Liver (tissue), 9 donors: ENCODE results near the gene MAP1S. TPM values are rescaled to one million over a fixed set of nuclear protein-coding genes. Genes with fewer than 3 reads are reported as not detected.

Experiments used
- DNase-seq: peaks from one replicate; pipeline ENCODE4 v3.0.0-alpha.2; 2017; ENCODE audit warnings: low spot score
- H3K27ac ChIP-seq, 2 donors: one replicate each; pipeline ENCODE4 v1.7.0; 2013; ENCODE audit warnings: inconsistent platforms in 2 of 2, low read length in 2 of 2, control low read depth in 1 of 2, low read depth in 1 of 2, mild to moderate bottlenecking in 1 of 2
- H3K27me3 ChIP-seq, 4 donors: one replicate each; pipeline versions ENCODE4 v1.6.1 to v1.7.0; 2013; ENCODE audit warnings: low read length in 3 of 4, inconsistent platforms in 1 of 4, mild to moderate bottlenecking in 1 of 4, moderate library complexity in 1 of 4; ENCODE audit not compliant: control insufficient read depth in 4 of 4, insufficient read depth in 4 of 4
- H3K36me3 ChIP-seq, 4 donors: one replicate each; pipeline versions ENCODE4 v1.6.1 to v1.7.0; 2013; ENCODE audit warnings: low read length in 3 of 4, mild to moderate bottlenecking in 3 of 4, low read depth in 1 of 4, moderate library complexity in 1 of 4; ENCODE audit not compliant: control insufficient read depth in 4 of 4, insufficient read depth in 3 of 4
- H3K4me1 ChIP-seq, 4 donors: one replicate each; pipeline versions ENCODE4 v1.6.1 to v1.7.0; 2013; ENCODE audit warnings: low read length in 3 of 4, mild to moderate bottlenecking in 3 of 4, moderate library complexity in 1 of 4; ENCODE audit not compliant: control insufficient read depth in 4 of 4, insufficient read depth in 4 of 4
- H3K4me3 ChIP-seq, 3 donors: one replicate each; pipeline versions ENCODE4 v1.6.1 to v1.7.0; 2013; ENCODE audit warnings: low read length in 3 of 3, control low read depth in 1 of 3, low read depth in 1 of 3, mild to moderate bottlenecking in 1 of 3
- H3K9ac ChIP-seq, 2 donors: one replicate each; pipeline ENCODE4 v1.7.0; 2013; ENCODE audit warnings: low read length in 2 of 2, mild to moderate bottlenecking in 2 of 2, moderate library complexity in 2 of 2, control low read depth in 1 of 2, low read depth in 1 of 2
- H3K9me3 ChIP-seq, 4 donors: one replicate each; pipeline versions ENCODE4 v1.6.1 to v1.7.0; 2013; ENCODE audit warnings: low read length in 3 of 4; ENCODE audit not compliant: control insufficient read depth in 4 of 4
- EGR1 ChIP-seq, 2 donors: IDR thresholded peaks; 2 replicates each; pipeline ENCODE4 v1.6.1; 2016 to 2018; ENCODE audit warnings: antibody characterized with exemption in 2 of 2, low read depth in 2 of 2
- FOXA1 ChIP-seq: IDR thresholded peaks from 2 replicates; pipeline ENCODE4 v1.6.1; 2016; ENCODE audit warnings: antibody characterized with exemption
- FOXA2 ChIP-seq: IDR thresholded peaks from 2 replicates; pipeline ENCODE4 v1.6.1; 2016; ENCODE audit warnings: antibody characterized with exemption
- GABPA ChIP-seq, 2 donors: IDR thresholded peaks in 1 of 2; conservative IDR thresholded peaks in 1 of 2; 2 replicates each; pipeline ENCODE4 v1.6.1; 2016; ENCODE audit warnings: antibody characterized with exemption in 2 of 2, mild to moderate bottlenecking in 1 of 2, moderate library complexity in 1 of 2
- HNF4A ChIP-seq, 2 donors: conservative IDR thresholded peaks; 2 replicates each; pipeline ENCODE4 v1.6.1; 2016; ENCODE audit warnings: antibody characterized with exemption in 2 of 2, mild to moderate bottlenecking in 2 of 2
- HNF4G ChIP-seq: IDR thresholded peaks from 2 replicates; pipeline ENCODE4 v1.6.1; 2016; ENCODE audit warnings: antibody characterized with exemption
- JUND ChIP-seq, 2 donors: IDR thresholded peaks; 2 replicates each; pipeline ENCODE4 v1.6.1; 2016; ENCODE audit warnings: antibody characterized with exemption in 2 of 2
- NR2F2 ChIP-seq: IDR thresholded peaks from 2 replicates; pipeline ENCODE4 v1.6.1; 2016; ENCODE audit warnings: antibody characterized with exemption
- RAD21 ChIP-seq, 2 donors: IDR thresholded peaks; 2 replicates each; pipeline ENCODE4 v1.6.1; 2016; ENCODE audit warnings: antibody characterized with exemption in 2 of 2, mild to moderate bottlenecking in 2 of 2
- RXRA ChIP-seq, 2 donors: IDR thresholded peaks; 2 replicates each; pipeline ENCODE4 v1.6.1; 2017 to 2018; ENCODE audit warnings: antibody characterized with exemption in 2 of 2, mild to moderate bottlenecking in 1 of 2
- SP1 ChIP-seq: IDR thresholded peaks from 2 replicates; pipeline ENCODE4 v1.6.1; 2018; ENCODE audit warnings: antibody characterized with exemption, mild to moderate bottlenecking
- TAF1 ChIP-seq: conservative IDR thresholded peaks from 2 replicates; pipeline ENCODE4 v1.6.1; 2016; ENCODE audit warnings: antibody characterized with exemption, mild to moderate bottlenecking
- YY1 ChIP-seq: IDR thresholded peaks from 2 replicates; pipeline ENCODE4 v1.6.1; 2016; ENCODE audit warnings: antibody characterized with exemption, mild to moderate bottlenecking
- WGBS: extraction: QIAGEN DNeasy Blood & Tissue Kit; methylation state at CpG from one replicate; pipeline ENCODE4 v1.1.7; 2013; 5-methylcytosine and 5-hydroxymethylcytosine counted together
- polyA plus RNA-seq, 2 donors: library from polyadenylated mRNA; stranded (reverse) in 1 of 2; unstranded in 1 of 2; fragments of 200-250 nt in 1 of 2; fragments of >200 nt in 1 of 2; fragmentation: Nextera tagmentation in 1 of 2; extraction: Ambion mirVana in 1 of 2; gene quantifications; one replicate each; pipeline versions ENCODE4 v1.2.1 to v1.2.3, GENCODE V29; 2013 to 2015
- total RNA-seq, 2 donors: library from RNA; depleted of rRNA; stranded (reverse); fragments of >200 nt; gene quantifications; one replicate each; pipeline ENCODE4 v1.2.3, GENCODE V29; 2014
- TF ChIP-seq, protein P1 (sequence below): IDR thresholded peaks from 2 replicates; pipeline ENCODE4 v1.6.1; 2016; ENCODE audit warnings: antibody characterized with exemption
- TF ChIP-seq, protein P2 (sequence below): IDR thresholded peaks from 2 replicates; pipeline ENCODE4 v1.6.1; 2016; ENCODE audit warnings: antibody characterized with exemption
- TF ChIP-seq, protein P3 (sequence below): fragments of 150-350 bp; IDR thresholded peaks from 2 replicates; pipeline ENCODE4 v1.5.1; 2017; ENCODE audit warnings: improper control_type of control experiment, low read depth, low read length; ENCODE audit not compliant: missing input control
- TF ChIP-seq, protein P4 (sequence below): IDR thresholded peaks from 2 replicates; pipeline ENCODE4 v1.6.1; 2016; ENCODE audit warnings: antibody characterized with exemption, mild to moderate bottlenecking
- TF ChIP-seq, protein P5 (sequence below): IDR thresholded peaks from 2 replicates; pipeline ENCODE4 v1.6.1; 2016; ENCODE audit warnings: antibody characterized with exemption
- donor health status: healthy.
- donor health status: healthy.
- donor health status: healthy.
- donor health status: healthy.
- donor health status: healthy.

MAP1S gene
- total and polyA plus RNA-seq, 4 donors, result 8.2 to 20.3 (median 10.6) TPM

DNA sequence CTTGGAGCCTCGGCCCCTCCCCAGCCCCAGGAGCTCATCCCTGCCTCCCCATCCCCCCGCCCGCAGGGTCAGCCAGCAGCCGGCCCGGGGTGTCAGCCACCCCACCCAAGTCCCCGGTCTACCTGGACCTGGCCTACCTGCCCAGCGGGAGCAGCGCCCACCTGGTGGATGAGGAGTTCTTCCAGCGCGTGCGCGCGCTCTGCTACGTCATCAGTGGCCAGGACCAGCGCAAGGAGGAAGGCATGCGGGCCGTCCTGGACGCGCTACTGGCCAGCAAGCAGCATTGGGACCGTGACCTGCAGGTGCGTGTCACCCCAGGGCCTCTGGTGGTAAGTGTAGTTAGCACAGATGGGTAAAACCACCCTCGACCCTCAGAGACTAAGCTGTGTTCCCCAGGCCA is 13.8 kb downstream of the MAP1S start:
- no peaks in the 10 kb centered on the region for H3K27me3 ChIP-seq
- no peak overlapping the region for H3K9ac ChIP-seq
- WGBS, result 96% methylated on average over 22 of the region's 22 CpGs
- no peak overlapping the region for H3K4me3 ChIP-seq
- H3K27ac ChIP-seq, result no peak overlapping the region
- H3K9me3 ChIP-seq, result no peaks in the 10 kb centered on the region
- no peaks in the 10 kb centered on the region for H3K4me1 ChIP-seq
- no peak for TF ChIP-seq EGR1 (IDR thresholded peaks at IDR 0.05; ENCODE audit: low read depth in 2 of 2)
- no peak for TF ChIP-seq HNF4A (conservative IDR thresholded peaks at IDR 0.05)
- no peak for TF ChIP-seq HNF4G
- no peak for TF ChIP-seq FOXA2
- TF ChIP-seq, protein P1, sequence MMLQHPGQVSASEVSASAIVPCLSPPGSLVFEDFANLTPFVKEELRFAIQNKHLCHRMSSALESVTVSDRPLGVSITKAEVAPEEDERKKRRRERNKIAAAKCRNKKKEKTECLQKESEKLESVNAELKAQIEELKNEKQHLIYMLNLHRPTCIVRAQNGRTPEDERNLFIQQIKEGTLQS, result no peak
- no peak for TF ChIP-seq JUND (IDR thresholded peaks at IDR 0.05)
- TF ChIP-seq RAD21 (IDR thresholded peaks at IDR 0.05), result no peak
- no peak for TF ChIP-seq FOXA1
- no peak for TF ChIP-seq SP1
- no peak for TF ChIP-seq NR2F2
- TF ChIP-seq, protein P2, sequence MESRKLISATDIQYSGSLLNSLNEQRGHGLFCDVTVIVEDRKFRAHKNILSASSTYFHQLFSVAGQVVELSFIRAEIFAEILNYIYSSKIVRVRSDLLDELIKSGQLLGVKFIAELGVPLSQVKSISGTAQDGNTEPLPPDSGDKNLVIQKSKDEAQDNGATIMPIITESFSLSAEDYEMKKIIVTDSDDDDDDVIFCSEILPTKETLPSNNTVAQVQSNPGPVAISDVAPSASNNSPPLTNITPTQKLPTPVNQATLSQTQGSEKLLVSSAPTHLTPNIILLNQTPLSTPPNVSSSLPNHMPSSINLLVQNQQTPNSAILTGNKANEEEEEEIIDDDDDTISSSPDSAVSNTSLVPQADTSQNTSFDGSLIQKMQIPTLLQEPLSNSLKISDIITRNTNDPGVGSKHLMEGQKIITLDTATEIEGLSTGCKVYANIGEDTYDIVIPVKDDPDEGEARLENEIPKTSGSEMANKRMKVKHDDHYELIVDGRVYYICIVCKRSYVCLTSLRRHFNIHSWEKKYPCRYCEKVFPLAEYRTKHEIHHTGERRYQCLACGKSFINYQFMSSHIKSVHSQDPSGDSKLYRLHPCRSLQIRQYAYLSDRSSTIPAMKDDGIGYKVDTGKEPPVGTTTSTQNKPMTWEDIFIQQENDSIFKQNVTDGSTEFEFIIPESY, result no peak
- TF ChIP-seq, protein P3, sequence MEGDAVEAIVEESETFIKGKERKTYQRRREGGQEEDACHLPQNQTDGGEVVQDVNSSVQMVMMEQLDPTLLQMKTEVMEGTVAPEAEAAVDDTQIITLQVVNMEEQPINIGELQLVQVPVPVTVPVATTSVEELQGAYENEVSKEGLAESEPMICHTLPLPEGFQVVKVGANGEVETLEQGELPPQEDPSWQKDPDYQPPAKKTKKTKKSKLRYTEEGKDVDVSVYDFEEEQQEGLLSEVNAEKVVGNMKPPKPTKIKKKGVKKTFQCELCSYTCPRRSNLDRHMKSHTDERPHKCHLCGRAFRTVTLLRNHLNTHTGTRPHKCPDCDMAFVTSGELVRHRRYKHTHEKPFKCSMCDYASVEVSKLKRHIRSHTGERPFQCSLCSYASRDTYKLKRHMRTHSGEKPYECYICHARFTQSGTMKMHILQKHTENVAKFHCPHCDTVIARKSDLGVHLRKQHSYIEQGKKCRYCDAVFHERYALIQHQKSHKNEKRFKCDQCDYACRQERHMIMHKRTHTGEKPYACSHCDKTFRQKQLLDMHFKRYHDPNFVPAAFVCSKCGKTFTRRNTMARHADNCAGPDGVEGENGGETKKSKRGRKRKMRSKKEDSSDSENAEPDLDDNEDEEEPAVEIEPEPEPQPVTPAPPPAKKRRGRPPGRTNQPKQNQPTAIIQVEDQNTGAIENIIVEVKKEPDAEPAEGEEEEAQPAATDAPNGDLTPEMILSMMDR, result no peak
- TF ChIP-seq GABPA (IDR thresholded peaks at IDR 0.05 in 1 of 2, conservative IDR thresholded peaks at IDR 0.05 in 1 of 2), result no peak
- TF ChIP-seq TAF1, result no peak
- no peak for TF ChIP-seq YY1
- TF ChIP-seq, protein P4, sequence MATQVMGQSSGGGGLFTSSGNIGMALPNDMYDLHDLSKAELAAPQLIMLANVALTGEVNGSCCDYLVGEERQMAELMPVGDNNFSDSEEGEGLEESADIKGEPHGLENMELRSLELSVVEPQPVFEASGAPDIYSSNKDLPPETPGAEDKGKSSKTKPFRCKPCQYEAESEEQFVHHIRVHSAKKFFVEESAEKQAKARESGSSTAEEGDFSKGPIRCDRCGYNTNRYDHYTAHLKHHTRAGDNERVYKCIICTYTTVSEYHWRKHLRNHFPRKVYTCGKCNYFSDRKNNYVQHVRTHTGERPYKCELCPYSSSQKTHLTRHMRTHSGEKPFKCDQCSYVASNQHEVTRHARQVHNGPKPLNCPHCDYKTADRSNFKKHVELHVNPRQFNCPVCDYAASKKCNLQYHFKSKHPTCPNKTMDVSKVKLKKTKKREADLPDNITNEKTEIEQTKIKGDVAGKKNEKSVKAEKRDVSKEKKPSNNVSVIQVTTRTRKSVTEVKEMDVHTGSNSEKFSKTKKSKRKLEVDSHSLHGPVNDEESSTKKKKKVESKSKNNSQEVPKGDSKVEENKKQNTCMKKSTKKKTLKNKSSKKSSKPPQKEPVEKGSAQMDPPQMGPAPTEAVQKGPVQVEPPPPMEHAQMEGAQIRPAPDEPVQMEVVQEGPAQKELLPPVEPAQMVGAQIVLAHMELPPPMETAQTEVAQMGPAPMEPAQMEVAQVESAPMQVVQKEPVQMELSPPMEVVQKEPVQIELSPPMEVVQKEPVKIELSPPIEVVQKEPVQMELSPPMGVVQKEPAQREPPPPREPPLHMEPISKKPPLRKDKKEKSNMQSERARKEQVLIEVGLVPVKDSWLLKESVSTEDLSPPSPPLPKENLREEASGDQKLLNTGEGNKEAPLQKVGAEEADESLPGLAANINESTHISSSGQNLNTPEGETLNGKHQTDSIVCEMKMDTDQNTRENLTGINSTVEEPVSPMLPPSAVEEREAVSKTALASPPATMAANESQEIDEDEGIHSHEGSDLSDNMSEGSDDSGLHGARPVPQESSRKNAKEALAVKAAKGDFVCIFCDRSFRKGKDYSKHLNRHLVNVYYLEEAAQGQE, result no peak
- TF ChIP-seq, protein P5, sequence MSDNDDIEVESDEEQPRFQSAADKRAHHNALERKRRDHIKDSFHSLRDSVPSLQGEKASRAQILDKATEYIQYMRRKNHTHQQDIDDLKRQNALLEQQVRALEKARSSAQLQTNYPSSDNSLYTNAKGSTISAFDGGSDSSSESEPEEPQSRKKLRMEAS, result no peak
- peaks cover 16 to 35% (median 24%) of the 10 kb centered on the region in 4 donors for H3K36me3 ChIP-seq
- DNase-seq, result no peak

DNA sequence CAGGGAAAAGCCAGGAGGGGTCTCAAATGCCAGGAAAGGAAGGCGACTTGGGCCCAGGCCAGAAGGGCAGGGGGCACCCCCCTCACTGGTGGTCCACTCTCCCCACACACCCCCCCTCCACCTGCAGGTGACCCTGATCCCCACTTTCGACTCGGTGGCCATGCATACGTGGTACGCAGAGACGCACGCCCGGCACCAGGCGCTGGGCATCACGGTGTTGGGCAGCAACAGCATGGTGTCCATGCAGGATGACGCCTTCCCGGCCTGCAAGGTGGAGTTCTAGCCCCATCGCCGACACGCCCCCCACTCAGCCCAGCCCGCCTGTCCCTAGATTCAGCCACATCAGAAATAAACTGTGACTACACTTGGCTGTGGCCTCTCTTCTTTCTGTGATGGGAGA is 14.9 kb downstream of the MAP1S start:
- DNase-seq, result no peak
- Histone ChIP-seq H3K36me3 (peaks cover 13 to 29% (median 20%) of the 10 kb centered on the region in 4 donors), H3K27ac (no peak overlapping the region), H3K4me3 (no peak overlapping the region), H3K9ac (no peak overlapping the region), H3K27me3 (no peaks in the 10 kb centered on the region), H3K4me1 (no peaks in the 10 kb centered on the region), H3K9me3 (no peaks in the 10 kb centered on the region)
- 97% methylated on average over 16 of the region's 16 CpGs for WGBS
- TF ChIP-seq TAF1 (no peak), HNF4G (no peak), FOXA2 (no peak), NR2F2 (no peak), FOXA1 (no peak), SP1 (no peak), GABPA (IDR thresholded peaks at IDR 0.05 in 1 of 2, conservative IDR thresholded peaks at IDR 0.05 in 1 of 2) (no peak), RAD21 (IDR thresholded peaks at IDR 0.05) (no peak), JUND (IDR thresholded peaks at IDR 0.05) (no peak), YY1 (no peak), RXRA (IDR thresholded peaks at IDR 0.05) (no peak), EGR1 (IDR thresholded peaks at IDR 0.05; ENCODE audit: low read depth in 2 of 2) (no peak)
- TF ChIP-seq, protein P5, result no peak
- TF ChIP-seq, protein P3, result no peak
- TF ChIP-seq, protein P2, result no peak
- TF ChIP-seq, protein P1, result no peak
